Erythroblast (primary cell): ENCODE data around the gene ERCC1.

Source experiments
- GATA1 ChIP-seq: IDR thresholded peaks from 2 replicates; pipeline ENCODE4 v1.6.1; 2011; ENCODE audit warnings: low read depth, mild to moderate bottlenecking, control low read depth, low read length, moderate library complexity
- POLR2A ChIP-seq: IDR thresholded peaks from 2 replicates; pipeline ENCODE4 v1.6.1; 2011; ENCODE audit warnings: mild to moderate bottlenecking, low read length

- TF ChIP-seq POLR2A (no peak), GATA1 (no peak)
These were observed 37.2 kb upstream of the ERCC1 start for GRCh38 chr19:45460807-45461347.
